Measurements from ENCODE around the gene ANKRD62. TPM values are rescaled to one million over a fixed set of nuclear protein-coding genes. Genes with fewer than 3 reads are reported as not detected.

ANKRD62 gene
- polyA plus RNA-seq, 4 donors = 0.27 TPM; not detected in 3

DNA sequence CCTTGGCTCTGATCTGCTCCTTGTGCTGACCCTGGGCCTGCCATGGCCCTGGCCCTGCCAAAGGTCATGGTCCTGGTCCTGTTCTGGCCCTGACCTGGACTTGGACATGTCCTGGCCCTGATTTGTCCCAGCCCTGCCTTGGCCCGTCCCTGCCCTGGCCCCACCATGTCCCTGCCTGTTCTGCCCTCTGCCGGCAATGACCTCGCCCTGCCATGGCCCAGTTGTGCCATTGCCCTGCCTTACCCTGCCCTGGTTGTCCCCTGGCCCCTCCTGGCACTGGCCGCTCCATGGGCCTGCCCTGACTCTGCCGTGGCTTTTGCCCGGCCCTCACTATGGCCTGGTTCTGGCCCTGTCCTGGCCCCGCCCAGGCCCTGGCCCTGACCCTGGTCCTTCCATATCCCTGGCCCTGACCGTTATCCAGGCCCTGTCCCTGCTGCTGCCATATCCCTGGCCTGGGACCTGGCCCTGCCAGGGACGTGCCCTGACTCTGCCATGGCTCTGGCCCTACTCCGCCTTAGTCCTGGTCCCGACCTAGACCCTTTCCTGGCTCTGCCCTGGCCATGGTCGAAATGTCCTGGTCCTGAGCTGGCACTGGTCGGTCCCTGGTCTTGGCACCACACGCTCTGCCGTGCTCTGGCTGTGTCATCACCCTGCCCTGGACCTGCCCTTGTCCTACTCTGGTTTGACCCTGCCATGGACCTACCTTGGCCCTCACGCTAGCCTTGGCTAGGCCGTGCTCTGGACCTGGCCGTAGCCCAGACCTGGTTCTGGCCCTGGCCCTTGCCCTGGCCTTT, 6.8 kb upstream of the ANKRD62 start:
- no peaks in the 10 kb centered on the region for H3K36me3 ChIP-seq (ENCODE audit: control insufficient read depth in 3 of 3, insufficient read depth in 2 of 3, low read depth in 1 of 3, low read length in 3 of 3)
- FAIRE-seq = no peak
- peak overlapping the region in 1 of 3 donors; percentile 62 for H3K27ac ChIP-seq (ENCODE audit: low read depth in 1 of 3, low read length in 2 of 3)
- no peaks in the 10 kb centered on the region for H3K27me3 ChIP-seq (ENCODE audit: control insufficient read depth in 3 of 3, insufficient read depth in 3 of 3, low read length in 3 of 3)
- no peaks in the 10 kb centered on the region for H3K9me3 ChIP-seq (ENCODE audit: control insufficient read depth in 2 of 2, insufficient read depth in 1 of 2, low read depth in 1 of 2, low read length in 1 of 2)
- no peaks in the 10 kb centered on the region for H3K4me1 ChIP-seq (ENCODE audit: control insufficient read depth in 3 of 3, insufficient read depth in 2 of 3, low read depth in 1 of 3, low read length in 2 of 3)
- 87 to 89% (median 88%) methylated on average over 18 of the region's 18 CpGs for WGBS, 3 donors
- no peak overlapping the region for H3K4me3 ChIP-seq (ENCODE audit: low read depth in 1 of 3, low read length in 3 of 3)
- DNase-seq = no peak

DNA sequence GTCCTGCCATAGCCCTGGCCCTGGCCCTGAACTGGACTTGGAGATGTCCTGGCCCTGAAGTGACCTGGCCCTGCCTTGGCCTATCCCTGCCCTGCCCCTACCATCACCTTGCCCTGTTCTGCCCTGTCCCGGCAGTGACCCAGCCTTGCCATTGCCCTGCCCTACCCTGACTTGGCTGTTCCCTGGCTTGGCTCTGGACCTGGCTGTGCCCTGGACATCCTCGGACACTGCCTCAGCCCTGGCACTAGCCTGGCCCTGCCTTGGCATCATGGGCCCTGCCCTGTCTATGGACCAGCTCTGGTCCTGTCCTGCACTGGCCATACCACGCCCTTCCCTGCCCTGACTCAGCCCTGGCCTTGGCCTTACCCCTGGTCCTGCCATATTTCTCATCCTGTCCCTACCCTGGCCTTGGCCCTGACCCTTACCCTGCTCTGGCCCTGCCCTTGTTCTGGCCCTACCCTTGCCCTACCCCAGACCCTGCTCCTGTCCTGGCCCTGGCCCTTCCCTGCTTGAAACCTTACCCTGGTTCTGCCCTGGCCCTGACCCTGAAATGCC, 6.1 kb upstream of the ANKRD62 start:
- no peaks in the 10 kb centered on the region for H3K4me1 ChIP-seq (ENCODE audit: control insufficient read depth in 3 of 3, insufficient read depth in 2 of 3, low read depth in 1 of 3, low read length in 2 of 3)
- no peak for FAIRE-seq
- H3K27ac ChIP-seq (ENCODE audit: low read depth in 1 of 3, low read length in 2 of 3) = no peak overlapping the region
- DNase-seq = no peak
- H3K36me3 ChIP-seq (ENCODE audit: control insufficient read depth in 3 of 3, insufficient read depth in 2 of 3, low read depth in 1 of 3, low read length in 3 of 3) = no peaks in the 10 kb centered on the region
- WGBS, 3 donors = 86 to 94% (median 87%) methylated on average over 3 of the region's 3 CpGs
- no peaks in the 10 kb centered on the region for H3K27me3 ChIP-seq (ENCODE audit: control insufficient read depth in 3 of 3, insufficient read depth in 3 of 3, low read length in 3 of 3)
- H3K4me3 ChIP-seq (ENCODE audit: low read depth in 1 of 3, low read length in 3 of 3) = no peak overlapping the region
- no peaks in the 10 kb centered on the region for H3K9me3 ChIP-seq (ENCODE audit: control insufficient read depth in 2 of 2, insufficient read depth in 1 of 2, low read depth in 1 of 2, low read length in 1 of 2)

DNA sequence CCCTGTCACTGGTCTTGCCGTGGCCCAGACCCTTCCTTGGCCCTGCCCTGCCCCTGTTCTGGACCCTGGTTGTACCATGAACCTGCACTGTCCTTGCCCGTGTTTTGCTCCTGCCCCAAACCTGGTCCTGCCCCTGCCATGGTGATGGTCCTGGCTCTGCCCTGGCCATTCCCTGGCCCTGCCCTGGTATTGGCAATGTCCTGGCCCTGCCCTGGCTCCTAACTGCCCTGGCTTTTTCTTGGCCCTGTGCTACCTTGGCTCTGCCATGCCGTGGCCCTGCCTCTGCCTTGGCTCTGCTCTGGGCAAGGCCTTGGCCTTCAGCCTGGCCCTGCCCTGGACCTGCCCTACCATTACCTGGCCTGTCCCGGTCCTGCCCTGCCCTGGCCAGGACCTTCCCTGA, 5.5 kb upstream of the ANKRD62 start:
- WGBS, 3 donors = 77 to 86% (median 82%) methylated on average over 4 of the region's 4 CpGs
- Histone ChIP-seq H3K36me3 (ENCODE audit: control insufficient read depth in 3 of 3, insufficient read depth in 2 of 3, low read depth in 1 of 3, low read length in 3 of 3) (no peaks in the 10 kb centered on the region), H3K27me3 (ENCODE audit: control insufficient read depth in 3 of 3, insufficient read depth in 3 of 3, low read length in 3 of 3) (no peaks in the 10 kb centered on the region), H3K4me1 (ENCODE audit: control insufficient read depth in 3 of 3, insufficient read depth in 2 of 3, low read depth in 1 of 3, low read length in 2 of 3) (no peaks in the 10 kb centered on the region), H3K4me3 (ENCODE audit: low read depth in 1 of 3, low read length in 3 of 3) (no peak overlapping the region), H3K9me3 (ENCODE audit: control insufficient read depth in 2 of 2, insufficient read depth in 1 of 2, low read depth in 1 of 2, low read length in 1 of 2) (no peaks in the 10 kb centered on the region), H3K27ac (ENCODE audit: low read depth in 1 of 3, low read length in 2 of 3) (no peak overlapping the region)
- DNase-seq = no peak
- no peak for FAIRE-seq

DNA sequence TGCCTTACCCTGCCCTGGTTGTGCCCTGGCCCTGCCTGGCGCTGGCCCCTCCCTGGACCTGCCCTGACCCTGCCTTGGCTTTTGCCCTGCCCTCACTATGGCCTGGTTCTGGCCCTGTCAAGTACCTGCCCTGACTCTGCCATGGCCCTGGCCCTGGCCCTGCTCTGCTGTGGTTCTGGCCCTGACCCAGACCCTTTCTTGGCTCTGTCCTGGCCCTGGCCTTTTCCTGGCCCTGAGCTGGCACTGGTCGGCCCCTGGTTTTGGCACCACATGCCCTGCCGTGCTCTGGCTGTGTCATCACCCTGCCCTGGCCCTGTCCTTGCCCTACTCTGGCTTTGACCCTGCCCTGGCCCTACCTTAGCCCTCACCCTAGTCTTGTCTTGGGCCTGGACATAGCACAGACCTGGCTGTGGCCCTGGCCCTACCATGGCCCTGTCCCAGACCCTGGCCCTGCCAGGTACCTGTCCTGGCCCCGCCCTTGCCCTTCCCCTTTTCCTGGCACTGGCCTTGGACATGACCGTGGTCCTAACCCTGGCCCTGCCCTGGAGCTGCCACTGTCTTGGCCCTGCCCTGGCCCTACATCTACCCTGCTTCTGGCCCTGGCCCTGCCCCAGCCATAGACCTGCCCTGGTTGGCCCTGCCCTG, 4.8 kb upstream of the ANKRD62 start:
- no peaks in the 10 kb centered on the region for H3K36me3 ChIP-seq (ENCODE audit: control insufficient read depth in 3 of 3, insufficient read depth in 2 of 3, low read depth in 1 of 3, low read length in 3 of 3)
- H3K9me3 ChIP-seq (ENCODE audit: control insufficient read depth in 2 of 2, insufficient read depth in 1 of 2, low read depth in 1 of 2, low read length in 1 of 2) = peaks cover 0 to 1% of the 10 kb centered on the region in 2 donors
- H3K4me1 ChIP-seq (ENCODE audit: control insufficient read depth in 3 of 3, insufficient read depth in 2 of 3, low read depth in 1 of 3, low read length in 2 of 3) = no peaks in the 10 kb centered on the region
- H3K4me3 ChIP-seq (ENCODE audit: low read depth in 1 of 3, low read length in 3 of 3) = no peak overlapping the region
- no peaks in the 10 kb centered on the region for H3K27me3 ChIP-seq (ENCODE audit: control insufficient read depth in 3 of 3, insufficient read depth in 3 of 3, low read length in 3 of 3)
- 67 to 82% (median 73%) methylated on average over 5 of the region's 5 CpGs for WGBS, 3 donors
- FAIRE-seq (no peak), DNase-seq (no peak)
- H3K27ac ChIP-seq (ENCODE audit: low read depth in 1 of 3, low read length in 2 of 3) = no peak overlapping the region

DNA sequence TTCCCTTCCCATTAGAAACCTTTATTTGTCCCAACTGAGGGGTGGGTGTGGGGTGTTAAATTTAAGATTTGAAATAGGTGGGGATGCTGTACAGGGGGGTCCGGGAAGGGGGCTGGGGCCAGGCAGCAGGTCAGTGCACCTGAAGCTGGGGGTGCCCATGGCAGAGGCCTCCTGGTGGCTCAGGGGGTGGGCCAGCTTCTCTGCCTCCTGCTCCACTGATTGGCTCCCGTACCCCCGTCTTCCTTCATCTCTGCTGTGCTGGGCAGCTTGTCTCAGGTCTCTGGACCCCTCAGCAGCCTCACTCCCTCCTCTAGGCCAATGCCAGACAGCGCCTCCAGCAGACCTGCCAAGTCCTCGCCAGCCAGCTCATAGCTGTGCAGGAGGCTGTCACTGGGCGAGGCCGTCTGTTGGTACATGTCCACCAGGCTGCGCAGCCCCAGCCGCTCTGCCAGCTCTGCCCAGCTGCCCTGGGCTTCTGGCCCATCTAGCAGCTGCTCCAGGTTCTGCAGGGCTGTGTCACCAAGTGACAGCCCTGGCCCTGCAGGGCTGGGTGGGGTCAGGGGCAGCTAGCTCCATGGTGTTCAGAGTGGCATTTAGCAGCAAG, 2.0 kb upstream of the ANKRD62 start:
- no peak for FAIRE-seq
- 78 to 84% (median 82%) methylated on average over 9 of the region's 9 CpGs for WGBS, 3 donors

DNA sequence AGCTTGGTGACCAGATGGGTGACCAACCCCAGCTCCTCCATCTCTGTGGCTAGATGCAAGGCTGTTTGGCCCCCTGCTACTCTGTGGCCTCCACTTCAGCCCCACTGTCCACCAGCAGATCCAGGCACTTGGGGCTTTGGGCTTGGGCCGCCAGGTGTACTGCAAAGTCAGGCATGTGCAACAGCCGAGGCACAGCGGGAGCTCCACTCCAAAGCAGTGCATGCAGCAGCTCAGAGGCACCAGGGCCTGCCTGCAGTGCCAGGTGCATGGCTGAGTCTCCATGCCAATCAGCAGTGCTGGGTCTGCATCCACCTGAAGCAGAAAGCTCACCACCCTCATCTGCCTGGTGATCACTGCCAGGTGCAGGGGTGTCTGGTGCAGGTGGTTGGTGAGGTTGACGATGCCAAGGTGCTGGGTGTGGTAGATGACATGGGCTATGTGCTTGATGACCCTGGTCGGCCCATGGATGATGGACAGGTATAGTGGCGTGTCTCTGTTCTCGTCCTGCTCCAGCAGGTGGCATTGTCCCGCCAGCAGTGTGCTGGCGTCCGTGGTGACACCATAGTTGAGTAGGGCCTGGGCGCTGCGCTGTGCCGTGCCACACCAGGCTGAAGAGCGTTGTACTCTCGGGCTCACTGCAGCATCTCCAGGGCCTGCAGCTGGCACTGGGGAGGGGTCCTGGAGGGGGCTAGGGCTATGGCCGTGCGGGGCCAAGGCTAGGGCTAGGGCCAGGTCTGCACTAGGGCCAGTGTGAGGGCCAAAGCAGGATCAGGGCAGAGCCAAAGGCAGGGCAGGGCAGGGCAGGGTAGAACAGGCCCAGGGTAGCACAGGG, 1.0 kb upstream of the ANKRD62 start:
- WGBS, 3 donors = 66 to 78% (median 70%) methylated on average over 16 to 17 of the region's 17 CpGs
- no peak for FAIRE-seq
- peak in 1 of 2 donors; percentile 37 for DNase-seq

More for the DNA sequence above, 2.0 kb upstream of the ANKRD62 start:
- no peaks in the 10 kb centered on the region for H3K36me3 ChIP-seq (ENCODE audit: control insufficient read depth in 3 of 3, insufficient read depth in 2 of 3, low read depth in 1 of 3, low read length in 3 of 3)
- peaks cover 0 to 3% of the 10 kb centered on the region in 2 donors for H3K9me3 ChIP-seq (ENCODE audit: control insufficient read depth in 2 of 2, insufficient read depth in 1 of 2, low read depth in 1 of 2, low read length in 1 of 2)
- no peak overlapping the region for H3K27ac ChIP-seq (ENCODE audit: low read depth in 1 of 3, low read length in 2 of 3)
- H3K4me3 ChIP-seq (ENCODE audit: low read depth in 1 of 3, low read length in 3 of 3) = no peak overlapping the region
- no peak for DNase-seq
- H3K27me3 ChIP-seq (ENCODE audit: control insufficient read depth in 3 of 3, insufficient read depth in 3 of 3, low read length in 3 of 3) = no peaks in the 10 kb centered on the region
- no peaks in the 10 kb centered on the region for H3K4me1 ChIP-seq (ENCODE audit: control insufficient read depth in 3 of 3, insufficient read depth in 2 of 3, low read depth in 1 of 3, low read length in 2 of 3)

DNA sequence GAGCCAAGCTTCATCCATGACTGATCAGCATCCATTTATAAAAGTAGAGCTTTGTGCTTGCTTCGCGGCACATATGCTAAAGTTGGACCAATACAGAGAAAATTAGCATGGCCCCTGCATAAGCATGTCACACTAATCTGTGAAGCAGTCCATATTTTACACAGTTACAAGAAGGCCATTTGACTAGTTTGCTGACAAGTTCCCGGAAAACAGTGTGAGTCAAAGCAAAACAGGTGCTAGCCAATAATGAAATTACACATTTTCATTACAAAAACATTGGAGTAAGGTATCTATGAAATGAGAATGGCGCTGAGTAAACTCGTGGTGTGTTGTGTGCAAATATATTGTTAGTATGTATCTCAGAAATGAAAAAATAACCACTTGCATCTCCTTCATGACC, 4.7 kb downstream of the ANKRD62 start:
- peaks cover 0 to 3% of the 10 kb centered on the region in 2 donors for H3K9me3 ChIP-seq (ENCODE audit: control insufficient read depth in 2 of 2, insufficient read depth in 1 of 2, low read depth in 1 of 2, low read length in 1 of 2)
- WGBS, 3 donors = 73 to 83% (median 74%) methylated on average over 5 of the region's 5 CpGs
- no peak overlapping the region for H3K27ac ChIP-seq (ENCODE audit: low read depth in 1 of 3, low read length in 2 of 3)
- no peak overlapping the region for H3K4me3 ChIP-seq (ENCODE audit: low read depth in 1 of 3, low read length in 3 of 3)
- DNase-seq = no peak
- H3K36me3 ChIP-seq (ENCODE audit: control insufficient read depth in 3 of 3, insufficient read depth in 2 of 3, low read depth in 1 of 3, low read length in 3 of 3) = no peaks in the 10 kb centered on the region
- no peak for FAIRE-seq
- no peaks in the 10 kb centered on the region for H3K4me1 ChIP-seq (ENCODE audit: control insufficient read depth in 3 of 3, insufficient read depth in 2 of 3, low read depth in 1 of 3, low read length in 2 of 3)
- no peaks in the 10 kb centered on the region for H3K27me3 ChIP-seq (ENCODE audit: control insufficient read depth in 3 of 3, insufficient read depth in 3 of 3, low read length in 3 of 3)

More for the DNA sequence above, 1.0 kb upstream of the ANKRD62 start:
- H3K4me1 ChIP-seq (ENCODE audit: control insufficient read depth in 3 of 3, insufficient read depth in 2 of 3, low read depth in 1 of 3, low read length in 2 of 3) = no peaks in the 10 kb centered on the region
- H3K4me3 ChIP-seq (ENCODE audit: low read depth in 1 of 3, low read length in 3 of 3) = no peak overlapping the region
- no peaks in the 10 kb centered on the region for H3K27me3 ChIP-seq (ENCODE audit: control insufficient read depth in 3 of 3, insufficient read depth in 3 of 3, low read length in 3 of 3)
- no peak overlapping the region for H3K27ac ChIP-seq (ENCODE audit: low read depth in 1 of 3, low read length in 2 of 3)
- peaks cover 0 to 3% of the 10 kb centered on the region in 2 donors for H3K9me3 ChIP-seq (ENCODE audit: control insufficient read depth in 2 of 2, insufficient read depth in 1 of 2, low read depth in 1 of 2, low read length in 1 of 2)
- no peaks in the 10 kb centered on the region for H3K36me3 ChIP-seq (ENCODE audit: control insufficient read depth in 3 of 3, insufficient read depth in 2 of 3, low read depth in 1 of 3, low read length in 3 of 3)

DNA sequence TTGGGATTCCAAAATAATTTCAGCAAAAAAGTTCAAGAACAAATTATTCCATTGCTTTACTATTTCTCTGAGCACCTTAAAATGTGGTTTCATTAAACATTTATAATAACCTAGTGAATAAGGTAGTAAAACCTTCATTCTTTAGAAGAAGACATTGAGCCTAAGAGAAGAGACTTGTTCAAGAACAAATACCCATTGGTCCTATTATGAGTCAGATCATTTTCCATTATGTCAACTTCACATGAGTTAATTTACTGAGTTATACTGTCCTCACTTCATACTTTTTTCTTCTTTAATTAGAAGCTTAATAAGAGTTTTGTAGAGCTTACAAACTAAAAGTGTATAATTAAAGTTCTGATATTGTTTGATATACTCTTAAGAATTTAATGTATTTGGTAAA, 5.5 kb downstream of the ANKRD62 start:
- no peaks in the 10 kb centered on the region for H3K9me3 ChIP-seq (ENCODE audit: control insufficient read depth in 2 of 2, insufficient read depth in 1 of 2, low read depth in 1 of 2, low read length in 1 of 2)
- no peaks in the 10 kb centered on the region for H3K4me1 ChIP-seq (ENCODE audit: control insufficient read depth in 3 of 3, insufficient read depth in 2 of 3, low read depth in 1 of 3, low read length in 2 of 3)
- H3K27ac ChIP-seq (ENCODE audit: low read depth in 1 of 3, low read length in 2 of 3) = no peak overlapping the region
- H3K36me3 ChIP-seq (ENCODE audit: control insufficient read depth in 3 of 3, insufficient read depth in 2 of 3, low read depth in 1 of 3, low read length in 3 of 3) = no peaks in the 10 kb centered on the region
- no peak overlapping the region for H3K4me3 ChIP-seq (ENCODE audit: low read depth in 1 of 3, low read length in 3 of 3)
- no peak for DNase-seq
- no peak for FAIRE-seq
- no peaks in the 10 kb centered on the region for H3K27me3 ChIP-seq (ENCODE audit: control insufficient read depth in 3 of 3, insufficient read depth in 3 of 3, low read length in 3 of 3)
